HEK293T (cell line): ENCODE measurements around the gene LAMTOR1.

ENCODE experiments used
- CTCF ChIA-PET: fragments of 350-600 bp; formaldehyde crosslinking; extraction: SDS; loops from one replicate; lab custom pipeline; 2021; ENCODE audit warnings: antibody characterized with exemption, inconsistent platforms; lab: Yijun Ruan, JAX
- POLR2A ChIA-PET: fragments of 350-600 bp; formaldehyde crosslinking; extraction: SDS; loops from one replicate; lab custom pipeline; 2020; ENCODE audit warnings: antibody characterized with exemption, inconsistent platforms; lab: Yijun Ruan, JAX
- DNase-seq: peaks from one replicate; pipeline ENCODE4 v3.0.0; 2012; ENCODE audit warnings: mixed read lengths; ENCODE audit errors: extremely low spot score
- ARNT ChIP-seq: fragments of 450-650 bp; IDR thresholded peaks from 2 replicates; pipeline ENCODE4 v1.6.1; 2017; ENCODE audit warnings: mild to moderate bottlenecking
- BHLHE40 ChIP-seq: fragments of 450-650 bp; IDR thresholded peaks from 2 replicates; pipeline ENCODE4 v1.6.1; 2016; ENCODE audit warnings: mild to moderate bottlenecking, moderate library complexity, borderline replicate concordance
- CTBP1 ChIP-seq: fragments of 450-650 bp; IDR thresholded peaks from 2 replicates; pipeline ENCODE4 v1.6.1; 2016; ENCODE audit warnings: borderline replicate concordance
- ELF4 ChIP-seq: fragments of 450-650 bp; IDR thresholded peaks from 2 replicates; pipeline ENCODE4 v1.6.1; 2017; ENCODE audit warnings: antibody characterized with exemption
- FOXA1 ChIP-seq: fragments of 450-650 bp; IDR thresholded peaks from 2 replicates; pipeline ENCODE4 v1.6.1; 2016; ENCODE audit warnings: mild to moderate bottlenecking
- FOXK2 ChIP-seq: fragments of 450-650 bp; IDR thresholded peaks from 2 replicates; pipeline ENCODE4 v1.6.1; 2016; ENCODE audit warnings: mild to moderate bottlenecking
- FOXM1 ChIP-seq: fragments of 450-650 bp; IDR thresholded peaks from 2 replicates; pipeline ENCODE4 v1.6.1; 2017; ENCODE audit warnings: mild to moderate bottlenecking, borderline replicate concordance
- HDGF ChIP-seq: fragments of 450-650 bp; IDR thresholded peaks from 2 replicates; pipeline ENCODE4 v1.6.1; 2017; ENCODE audit warnings: antibody characterized with exemption, borderline replicate concordance
- L3MBTL2 ChIP-seq: fragments of 450-650 bp; conservative IDR thresholded peaks from 2 replicates; pipeline ENCODE4 v1.6.1; 2016; ENCODE audit warnings: mild to moderate bottlenecking
- LEF1 ChIP-seq: fragments of 450-650 bp; IDR thresholded peaks from 2 replicates; pipeline ENCODE4 v1.6.1; 2017; ENCODE audit warnings: mild to moderate bottlenecking, borderline replicate concordance
- NFRKB ChIP-seq: fragments of 450-650 bp; IDR thresholded peaks from 2 replicates; pipeline ENCODE4 v1.6.1; 2016; ENCODE audit warnings: mild to moderate bottlenecking, moderate library complexity
- SP1 ChIP-seq: fragments of 450-650 bp; IDR thresholded peaks from 2 replicates; pipeline ENCODE4 v1.6.1; 2017
- SUZ12 ChIP-seq: fragments of 450-650 bp; IDR thresholded peaks from 2 replicates; pipeline ENCODE4 v1.6.1; 2016; ENCODE audit warnings: mild to moderate bottlenecking
- TARDBP ChIP-seq: fragments of 450-650 bp; IDR thresholded peaks from 2 replicates; pipeline ENCODE4 v1.6.1; 2016
- ZNF384 ChIP-seq: fragments of 450-650 bp; IDR thresholded peaks from 2 replicates; pipeline ENCODE4 v1.6.1; 2016
- TF ChIP-seq, protein P1 (sequence below): fragments of 450-650 bp; IDR thresholded peaks from 2 replicates; pipeline ENCODE4 v1.6.1; 2016

The LAMTOR1 gene

DNA sequence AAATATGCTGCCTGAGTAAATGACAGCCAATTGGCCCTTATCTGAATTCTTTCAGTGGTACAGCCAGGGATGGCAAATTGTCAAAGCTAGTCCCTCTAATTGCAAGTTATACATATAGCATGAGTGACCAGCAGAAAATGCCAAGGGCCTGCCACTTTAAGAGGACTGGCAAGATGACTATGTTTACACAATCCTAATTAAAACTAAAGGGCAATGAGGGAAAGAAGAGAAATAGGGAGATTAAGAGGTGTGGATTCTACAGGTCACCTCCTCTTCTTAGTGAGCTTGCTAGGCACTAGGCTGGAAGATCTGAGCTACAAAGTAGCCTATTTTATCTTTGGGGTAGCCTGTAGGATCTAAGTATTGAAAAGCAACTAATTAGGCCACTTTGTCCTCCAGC lies 36.2 kb downstream of the LAMTOR1 start:
- DNase-seq, result no peak
- CTCF ChIA-PET, result interaction anchor here (0.6 kb wide), 1 partner anchor 363 kb away, joined by 3 read pairs; no protein-coding TSS in a partner anchor
- POLR2A ChIA-PET, result interaction anchor here (1.5 kb wide), 1 partner anchor 45 kb away, joined by 3 read pairs; the partner anchor contains the start of gene ANAPC15
- TF ChIP-seq BHLHE40, result no peak

DNA sequence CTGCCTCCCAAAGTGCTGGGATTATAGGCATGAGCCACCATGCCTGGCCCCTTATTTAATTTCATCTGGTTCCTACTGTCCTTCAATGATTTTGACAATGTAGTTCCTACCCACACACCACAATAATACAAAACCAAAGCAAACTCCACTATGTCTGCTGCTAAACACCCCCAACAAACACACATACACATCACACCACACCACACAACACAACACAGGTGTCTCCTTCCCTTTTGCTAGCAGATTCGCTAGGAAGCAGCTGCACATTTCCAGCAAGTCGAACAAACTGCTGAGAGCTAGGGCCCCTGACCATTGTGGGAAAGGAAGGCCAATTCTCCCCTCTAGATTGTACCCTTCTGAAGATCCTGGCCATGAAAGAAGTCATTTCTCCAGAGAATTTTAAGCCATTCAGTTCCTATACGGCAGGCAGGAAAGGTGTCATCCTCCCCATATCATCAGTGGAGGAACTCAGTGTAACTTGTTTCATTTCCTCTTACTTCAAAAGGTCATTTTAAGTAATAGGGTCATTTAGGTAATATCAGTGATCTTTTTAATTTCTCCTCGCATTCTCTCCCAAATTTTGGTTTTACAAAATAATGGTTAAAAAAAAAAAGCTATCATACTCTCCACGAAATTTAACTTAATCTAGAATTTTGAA lies 41.2 kb downstream of the LAMTOR1 start:
- no peak for DNase-seq
- CTCF ChIA-PET, result interaction anchor here (0.7 kb wide), 1 partner anchor 1557 kb away, joined by 3 read pairs; no protein-coding TSS in a partner anchor
- POLR2A ChIA-PET, result no interaction called here
- TF ChIP-seq ARNT, result no peak
- TF ChIP-seq SP1, result no peak
- no peak for TF ChIP-seq FOXK2
- TF ChIP-seq FOXA1, result no peak
- no peak for TF ChIP-seq NFRKB
- TF ChIP-seq ZNF384, result no peak
- TF ChIP-seq ELF4, result no peak
- no peak for TF ChIP-seq L3MBTL2
- TF ChIP-seq CTBP1, result no peak

DNA sequence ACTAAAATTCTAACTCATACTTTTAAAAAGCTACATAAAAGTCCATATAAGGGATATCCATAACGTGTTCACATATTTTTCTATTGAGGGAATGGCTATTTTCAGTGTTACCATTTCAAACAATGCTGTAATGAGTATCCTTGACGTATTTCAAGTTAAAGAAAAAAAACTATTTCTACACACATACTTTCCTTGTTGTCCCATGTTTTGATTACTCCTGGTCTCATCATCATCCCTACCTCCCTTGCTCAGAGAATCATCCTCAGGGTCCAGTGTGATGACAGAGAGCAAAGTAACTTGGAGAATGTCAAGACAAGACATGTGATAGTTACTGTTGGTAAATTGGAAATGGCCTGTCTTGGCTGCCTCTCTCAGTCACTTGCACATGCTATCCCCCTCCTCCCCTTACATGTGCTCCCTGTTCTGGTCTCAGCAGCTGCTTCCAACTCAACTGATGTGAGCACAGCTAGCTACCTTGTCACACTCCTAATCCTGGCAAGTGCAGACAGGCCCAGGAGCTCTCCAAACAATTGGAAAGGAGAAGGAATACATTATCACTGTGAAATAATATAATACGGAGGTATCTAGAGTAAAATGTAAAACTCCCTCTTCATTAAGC lies 44.6 kb downstream of the LAMTOR1 start:
- no peak for TF ChIP-seq ARNT
- no peak for TF ChIP-seq BHLHE40
- TF ChIP-seq SP1, result no peak
- TF ChIP-seq HDGF, result no peak
- TF ChIP-seq NFRKB, result no peak
- TF ChIP-seq, protein P1, sequence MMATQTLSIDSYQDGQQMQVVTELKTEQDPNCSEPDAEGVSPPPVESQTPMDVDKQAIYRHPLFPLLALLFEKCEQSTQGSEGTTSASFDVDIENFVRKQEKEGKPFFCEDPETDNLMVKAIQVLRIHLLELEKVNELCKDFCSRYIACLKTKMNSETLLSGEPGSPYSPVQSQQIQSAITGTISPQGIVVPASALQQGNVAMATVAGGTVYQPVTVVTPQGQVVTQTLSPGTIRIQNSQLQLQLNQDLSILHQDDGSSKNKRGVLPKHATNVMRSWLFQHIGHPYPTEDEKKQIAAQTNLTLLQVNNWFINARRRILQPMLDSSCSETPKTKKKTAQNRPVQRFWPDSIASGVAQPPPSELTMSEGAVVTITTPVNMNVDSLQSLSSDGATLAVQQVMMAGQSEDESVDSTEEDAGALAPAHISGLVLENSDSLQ, result no peak
- TF ChIP-seq FOXM1, result no peak
- no peak for TF ChIP-seq CTBP1
- TF ChIP-seq TARDBP, result no peak
- no peak for TF ChIP-seq SUZ12
- TF ChIP-seq L3MBTL2, result no peak
- no peak for TF ChIP-seq FOXA1
- no peak for TF ChIP-seq ELF4
- TF ChIP-seq FOXK2, result no peak
- TF ChIP-seq ZNF384, result no peak
- TF ChIP-seq LEF1, result no peak
- DNase-seq, result no peak
- ChIA-PET CTCF (no interaction called here), POLR2A (interaction anchor here (0.6 to 1.0 kb wide), 2 partner anchors 10 to 11 kb away, joined by 3 read pairs; no protein-coding TSS in a partner anchor)

DNA sequence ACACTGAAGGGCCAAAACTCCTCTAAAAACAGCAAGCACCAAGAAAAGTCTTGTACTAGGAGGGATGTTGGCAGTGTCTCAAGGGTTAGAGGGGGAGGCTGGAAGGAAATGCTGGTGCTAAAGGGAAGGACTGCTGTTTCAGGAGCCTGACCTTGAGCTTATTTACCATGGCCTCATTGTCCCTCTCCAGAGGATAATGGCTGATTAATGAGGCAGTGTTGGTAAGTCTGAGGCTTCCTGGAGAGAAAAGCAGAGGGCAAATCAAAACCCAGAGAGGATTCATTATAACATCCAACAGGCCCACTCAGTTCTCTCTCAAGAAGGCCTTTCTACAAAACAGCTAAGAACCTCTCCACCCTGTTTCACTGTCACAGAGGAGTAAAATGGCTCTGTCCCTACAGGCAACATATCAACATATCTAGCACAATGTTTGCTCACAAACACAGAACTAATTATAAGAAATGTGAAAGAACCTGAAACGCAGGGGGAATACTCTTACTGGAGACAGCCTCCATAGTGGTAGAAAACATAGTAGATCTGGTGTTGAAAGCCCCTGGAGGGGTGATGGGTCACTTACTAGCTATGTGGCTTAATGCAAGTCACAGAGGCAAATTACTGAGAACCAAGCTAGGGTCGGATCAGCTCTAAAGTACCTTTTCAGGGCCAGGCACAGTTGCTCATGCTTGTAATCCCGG lies 54.2 kb downstream of the LAMTOR1 start:
- no peak for DNase-seq
- TF ChIP-seq FOXK2 (no peak), SUZ12 (no peak), HDGF (no peak), FOXA1 (no peak), NFRKB (no peak), TARDBP (no peak), LEF1 (no peak), FOXM1 (no peak), CTBP1 (no peak), ARNT (no peak), ZNF384 (no peak), L3MBTL2 (no peak), SP1 (no peak), BHLHE40 (no peak)
- TF ChIP-seq, protein P1, result no peak
- POLR2A ChIA-PET, result interaction anchor here (0.9 kb wide), 1 partner anchor 10 kb away, joined by 3 read pairs; no protein-coding TSS in a partner anchor
- CTCF ChIA-PET, result no interaction called here
